Effector CD4-positive, alpha-beta T cell (primary cell): ENCODE measurements around the gene CREBBP.

ENCODE experiments used
- DNase-seq: peaks from one replicate; pipeline ENCODE4 v3.0.0-alpha.2; 2020

The CREBBP gene

DNA sequence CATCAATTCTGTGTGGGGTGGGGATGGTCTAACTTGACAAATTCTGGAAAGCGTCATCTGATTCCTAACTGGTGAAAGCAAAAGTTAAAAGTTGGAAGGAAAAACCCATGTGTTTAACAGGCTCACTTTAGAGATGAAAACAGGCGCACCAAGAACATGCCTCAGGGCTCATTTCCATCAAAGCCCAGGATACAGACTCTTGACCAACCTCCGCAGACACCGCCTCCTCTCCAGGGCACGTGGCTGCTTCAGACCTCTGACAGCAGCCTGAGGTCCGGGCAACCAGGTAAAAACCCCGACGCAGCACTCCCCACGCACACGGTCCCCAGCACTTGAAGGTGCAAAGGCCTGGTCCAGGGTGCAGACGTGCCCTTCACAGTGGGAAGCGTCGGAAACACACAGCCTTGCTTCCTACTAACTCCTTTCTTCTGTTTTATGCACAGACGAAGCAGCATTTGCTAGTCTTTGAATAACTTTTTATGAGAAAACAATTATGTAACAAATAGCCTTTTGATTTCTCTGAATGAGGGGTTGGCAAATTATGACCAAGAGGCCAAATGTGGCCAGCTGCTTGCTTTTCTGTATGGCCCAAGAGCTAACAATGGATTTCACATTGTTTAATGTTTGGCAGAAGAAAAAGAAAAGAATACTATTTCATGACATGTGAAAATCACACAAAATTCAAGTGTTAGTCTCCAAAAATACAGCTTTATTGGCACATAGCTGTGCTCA, 119.0 kb downstream of the CREBBP start:
- no peak for DNase-seq

DNA sequence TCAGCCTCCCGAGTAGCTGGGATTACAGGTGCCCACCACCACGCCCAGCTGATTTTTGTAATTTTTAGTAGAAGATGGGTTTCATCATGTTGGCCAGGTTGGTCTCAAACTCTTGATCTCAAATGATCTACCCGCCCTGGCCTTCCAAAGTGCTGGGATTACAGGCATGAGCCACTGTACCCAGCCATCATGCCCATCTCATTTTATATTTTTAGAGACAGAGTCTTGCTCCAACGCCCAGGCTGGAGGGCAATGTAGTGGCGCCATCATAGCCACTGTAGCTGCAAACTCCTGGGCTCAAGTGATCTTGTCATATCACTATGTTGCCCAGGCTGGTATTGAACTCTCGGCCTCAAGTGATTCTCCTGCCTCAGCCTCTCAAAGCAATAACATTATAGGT, 120.0 kb downstream of the CREBBP start:
- DNase-seq, result no peak

DNA sequence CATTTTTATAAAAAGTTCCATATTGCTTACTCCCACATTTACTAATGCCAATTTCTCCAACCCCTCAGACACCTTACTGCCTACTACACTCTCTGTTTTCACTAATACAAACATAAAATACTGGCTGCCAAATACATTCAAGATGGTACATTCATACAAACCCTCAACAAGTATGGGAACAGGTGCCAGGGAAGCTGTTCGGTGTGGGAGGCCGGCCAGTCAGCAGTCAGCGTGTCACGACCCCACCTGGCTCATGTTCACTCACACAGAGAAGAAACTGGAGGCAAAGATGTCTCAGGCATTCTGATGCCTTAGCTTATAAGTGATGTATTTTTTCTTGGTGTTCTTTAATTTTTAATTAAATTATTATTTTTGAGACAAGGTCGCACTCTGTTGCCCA, 120.8 kb downstream of the CREBBP start:
- no peak for DNase-seq

DNA sequence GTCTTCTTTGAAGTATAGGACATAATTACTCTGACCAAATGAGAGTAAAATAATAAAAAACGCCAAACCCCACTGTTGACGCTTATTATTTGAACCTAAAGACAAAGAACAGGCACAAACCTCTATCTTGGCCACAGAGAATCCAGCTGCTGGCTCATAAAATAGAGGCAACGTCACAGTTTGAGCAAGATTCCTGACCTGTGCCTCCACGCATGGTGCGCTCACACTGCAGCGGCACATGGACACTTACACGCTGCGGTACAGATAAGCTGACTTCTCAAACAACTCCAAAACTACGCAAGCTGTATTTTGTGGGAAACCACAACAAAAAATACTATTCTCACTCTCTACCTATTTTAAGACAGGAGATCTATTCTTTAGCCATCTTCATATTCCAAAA, 124.4 kb downstream of the CREBBP start:
- DNase-seq, result no peak

DNA sequence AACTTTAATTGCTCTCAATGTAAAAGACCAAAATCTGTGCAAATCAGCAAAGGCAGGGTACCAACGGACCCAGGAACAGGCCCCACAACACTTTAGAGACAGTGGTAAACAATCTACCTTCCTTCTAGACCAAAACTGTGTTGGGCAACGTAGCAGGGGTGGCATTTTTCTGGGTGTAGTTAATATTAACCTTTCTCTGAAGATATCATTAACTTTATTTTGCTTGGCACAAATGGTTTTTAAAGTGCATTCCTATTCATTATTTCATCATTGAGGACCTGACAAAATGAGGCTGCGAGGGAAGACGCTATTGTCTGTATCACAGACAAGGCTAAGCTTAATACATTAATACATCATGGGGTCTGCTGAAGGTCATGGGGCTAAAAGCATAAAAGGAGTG, 125.3 kb downstream of the CREBBP start:
- no peak for DNase-seq

DNA sequence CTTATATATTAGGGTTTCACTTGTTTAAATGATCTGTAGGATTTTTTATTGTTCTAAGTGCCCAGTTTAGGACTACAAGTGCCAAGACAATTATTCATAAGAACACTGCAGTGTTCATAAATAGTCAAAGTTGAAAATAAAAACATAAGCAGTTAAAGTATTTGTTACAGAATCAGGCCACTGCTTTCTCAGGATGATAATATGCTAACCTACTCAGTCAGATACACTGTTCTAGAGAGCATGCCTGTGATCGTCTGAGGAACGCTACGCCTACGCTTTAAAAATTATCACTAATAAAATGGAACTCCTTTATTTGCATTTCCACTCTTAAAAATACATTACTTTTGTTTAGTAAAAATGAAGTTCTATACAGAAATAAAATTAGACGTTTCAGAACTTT, 125.7 kb downstream of the CREBBP start:
- no peak for DNase-seq

GRCh38 chr16:3754081-3754703, 126.3 kb downstream of the CREBBP start:
- DNase-seq, result no peak

DNA sequence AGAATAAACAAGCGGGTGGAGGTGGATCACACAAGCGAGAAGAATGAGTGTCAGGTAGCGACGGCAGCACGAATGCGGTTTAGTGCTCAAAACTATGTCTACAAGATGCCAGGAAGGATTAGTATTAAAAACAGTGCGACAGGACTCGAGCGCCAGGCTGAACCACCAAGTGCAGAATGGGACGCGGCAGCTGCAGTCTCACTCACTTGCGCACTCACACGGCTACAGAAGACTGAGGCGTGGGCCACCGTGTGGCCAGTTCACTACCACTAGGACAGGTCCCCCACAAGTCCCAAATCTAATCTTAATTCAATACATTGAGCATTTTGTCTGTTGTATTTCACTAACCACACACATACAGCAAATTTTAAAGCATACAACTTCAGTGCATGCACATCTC, 127.5 kb downstream of the CREBBP start:
- DNase-seq, result no peak

GRCh38 chr16:3751878-3752277, 128.6 kb downstream of the CREBBP start:
- DNase-seq, result no peak

- DNase-seq, result no peak
Observed at GRCh38 chr16:3748307-3748706, 132.2 kb downstream of the CREBBP start.

- DNase-seq, result no peak
Observed at GRCh38 chr16:3745751-3746355, 134.7 kb downstream of the CREBBP start.

DNA sequence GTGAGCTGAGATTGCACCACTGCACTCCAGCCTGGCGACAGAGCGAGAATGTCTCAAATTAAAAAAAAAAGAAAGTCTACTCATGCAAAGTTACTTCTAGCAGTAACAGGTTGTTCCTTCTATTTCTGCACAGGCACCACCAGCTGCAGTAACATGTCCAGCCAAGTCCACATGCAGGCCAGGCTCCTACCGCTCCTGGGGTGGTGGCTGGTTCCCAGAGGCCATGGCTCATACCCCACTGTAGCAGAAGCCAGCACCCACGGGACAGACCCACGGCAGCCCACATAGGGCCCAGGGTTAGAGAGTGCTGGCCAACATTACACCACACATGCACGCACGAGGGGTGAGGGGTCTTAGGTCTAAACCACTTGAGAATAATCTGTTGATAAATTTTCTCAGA, 136.5 kb downstream of the CREBBP start:
- DNase-seq, result no peak

DNA sequence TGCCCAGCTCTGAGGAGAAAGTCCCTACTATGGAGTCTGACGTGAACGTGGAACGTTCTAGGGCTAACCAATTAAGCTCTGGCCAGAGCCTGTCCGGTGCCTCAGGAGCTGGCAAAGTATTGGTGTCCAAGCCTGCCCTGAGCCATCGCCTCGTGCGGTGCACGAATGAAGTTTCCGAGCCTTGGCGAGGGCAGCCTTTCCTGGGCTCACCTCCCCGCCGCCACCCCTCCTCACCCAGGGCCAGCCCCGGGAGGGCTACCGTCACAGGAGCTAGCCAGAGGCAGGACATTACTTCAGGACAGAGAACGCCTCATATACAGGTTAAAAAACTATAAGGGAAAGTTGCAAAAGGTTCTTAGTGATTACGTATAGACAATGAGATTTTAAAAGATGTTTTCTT, 139.6 kb downstream of the CREBBP start:
- no peak for DNase-seq

GRCh38 chr16:3740186-3740585, 140.3 kb downstream of the CREBBP start:
- no peak for DNase-seq

- DNase-seq, result no peak
Observed at GRCh38 chr16:3739636-3740035, 140.9 kb downstream of the CREBBP start.

DNA sequence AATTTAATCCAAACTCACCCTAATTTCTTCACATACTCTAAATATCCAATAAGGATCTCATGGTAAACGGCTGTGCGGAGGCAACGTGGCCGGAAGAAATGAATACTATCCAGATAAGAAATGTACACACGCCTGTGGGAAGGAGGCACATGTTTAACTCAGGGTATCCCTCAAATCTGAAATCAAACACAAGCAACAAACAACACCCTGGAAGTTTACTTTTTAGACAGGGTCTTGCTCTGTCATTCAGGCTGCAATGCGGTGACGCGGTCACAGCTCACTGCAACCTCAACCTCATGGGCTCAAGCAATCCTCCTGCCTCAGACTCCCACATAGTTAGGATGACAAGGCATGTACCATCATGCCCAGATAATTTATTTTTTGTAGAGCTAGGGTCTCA, 142.0 kb downstream of the CREBBP start:
- DNase-seq, result no peak

DNA sequence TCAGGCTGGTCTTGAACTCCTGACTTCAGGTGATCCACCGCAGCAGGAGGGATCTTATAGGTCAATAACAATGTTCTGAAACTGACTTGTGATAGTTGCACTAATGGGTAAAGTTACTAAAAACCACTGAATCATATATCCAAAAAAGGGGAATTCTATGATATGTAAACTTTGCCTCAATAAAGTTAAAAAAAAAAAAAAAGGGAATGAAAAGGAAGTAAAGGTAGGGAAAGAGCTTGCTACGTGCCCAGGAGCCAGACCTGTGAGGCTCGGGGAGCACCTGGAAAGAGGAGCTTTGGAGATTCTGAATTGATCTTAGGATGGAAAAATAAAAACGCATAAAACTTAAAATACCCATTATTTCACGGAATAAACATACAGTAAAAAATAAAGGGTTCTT, 142.4 kb downstream of the CREBBP start:
- DNase-seq, result no peak

- no peak for DNase-seq
Observed at GRCh38 chr16:3737181-3737580, 143.3 kb downstream of the CREBBP start.

DNA sequence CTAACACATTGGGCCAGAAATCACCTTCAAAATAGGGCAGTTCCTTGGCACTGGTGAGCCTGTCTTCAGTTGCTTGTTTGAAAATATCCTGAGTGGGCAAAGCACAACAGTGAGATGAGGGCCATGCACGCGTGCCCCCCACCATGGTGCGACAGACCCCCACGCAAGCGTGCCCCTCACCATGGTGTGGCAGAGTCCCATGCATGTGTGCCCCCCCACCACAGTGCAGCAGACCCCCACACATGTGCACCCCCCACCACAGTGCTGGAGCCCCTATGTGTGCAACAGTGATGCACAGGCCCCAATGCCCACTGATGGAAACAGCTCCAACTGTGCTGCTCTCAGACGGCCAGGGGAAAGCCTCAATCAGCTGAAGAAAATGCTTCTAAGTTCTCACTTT, 144.4 kb downstream of the CREBBP start:
- no peak for DNase-seq

DNA sequence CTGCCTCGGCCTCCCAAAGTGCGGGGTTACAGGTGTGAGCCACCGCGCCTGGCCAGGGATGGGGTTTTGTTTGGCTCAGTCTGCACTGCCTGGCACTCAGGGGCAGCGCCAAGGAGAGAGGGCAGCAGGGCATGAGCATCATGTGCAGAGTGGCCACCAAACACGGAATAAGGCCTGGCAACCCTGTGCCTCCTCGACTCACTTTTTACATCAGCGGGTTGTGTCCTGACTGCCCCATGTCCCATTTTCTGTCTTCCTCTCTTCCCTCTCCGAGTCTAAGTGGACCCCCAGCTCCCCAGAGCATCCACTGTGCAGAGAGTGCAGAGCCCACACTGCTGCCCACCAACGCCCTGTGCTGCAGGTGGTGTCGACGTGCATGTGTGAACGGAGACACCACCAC, 145.0 kb downstream of the CREBBP start:
- DNase-seq, result no peak

GRCh38 chr16:3734758-3735221, 145.7 kb downstream of the CREBBP start:
- DNase-seq, result no peak

DNA sequence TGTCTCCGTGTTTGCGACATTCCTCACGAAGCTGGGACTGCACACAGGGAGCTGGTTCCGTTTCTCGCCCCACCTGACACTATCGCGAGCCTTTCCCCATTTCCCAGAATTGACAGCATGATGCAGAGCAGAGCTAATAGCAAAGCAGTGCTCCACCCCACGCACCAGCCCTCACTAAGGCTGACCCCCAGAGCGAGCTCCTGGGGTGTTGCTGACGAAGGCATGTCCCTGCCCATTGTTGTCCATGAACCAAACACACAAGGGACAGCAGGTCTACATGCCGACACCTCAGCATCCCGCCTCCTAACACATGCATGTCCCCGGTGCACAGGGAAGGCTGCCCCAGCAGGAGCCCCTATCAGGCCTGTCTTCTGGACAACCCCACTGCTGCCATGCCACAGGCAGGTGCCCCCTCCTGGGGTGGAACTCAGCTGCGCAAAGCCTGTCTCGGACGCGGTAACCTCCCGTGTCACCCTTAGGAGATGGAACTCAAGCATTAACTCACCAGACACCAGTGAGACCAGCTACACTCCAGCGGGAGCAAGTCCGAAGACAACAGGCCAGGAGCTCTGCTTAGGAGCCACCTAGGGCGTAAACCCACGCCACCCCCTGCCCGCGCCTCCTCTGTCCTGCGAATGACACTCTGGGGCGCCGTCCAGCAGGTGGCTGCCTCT, 146.3 kb downstream of the CREBBP start:
- no peak for DNase-seq

- no peak for DNase-seq
Observed at GRCh38 chr16:3732171-3732570, 148.3 kb downstream of the CREBBP start.
